ENCODE results near the gene TNFSF10. TPM values are rescaled to one million over a fixed set of nuclear protein-coding genes. Genes with fewer than 3 reads are reported as not detected.

TNFSF10 gene
- total and polyA plus RNA-seq, 9 of the 15 experiments (the other 6 are each of a cell fraction or from before 2014, with no cell fraction given) = 0.07 to 1.3 (median 0.27) TPM; not detected in 1

DNA sequence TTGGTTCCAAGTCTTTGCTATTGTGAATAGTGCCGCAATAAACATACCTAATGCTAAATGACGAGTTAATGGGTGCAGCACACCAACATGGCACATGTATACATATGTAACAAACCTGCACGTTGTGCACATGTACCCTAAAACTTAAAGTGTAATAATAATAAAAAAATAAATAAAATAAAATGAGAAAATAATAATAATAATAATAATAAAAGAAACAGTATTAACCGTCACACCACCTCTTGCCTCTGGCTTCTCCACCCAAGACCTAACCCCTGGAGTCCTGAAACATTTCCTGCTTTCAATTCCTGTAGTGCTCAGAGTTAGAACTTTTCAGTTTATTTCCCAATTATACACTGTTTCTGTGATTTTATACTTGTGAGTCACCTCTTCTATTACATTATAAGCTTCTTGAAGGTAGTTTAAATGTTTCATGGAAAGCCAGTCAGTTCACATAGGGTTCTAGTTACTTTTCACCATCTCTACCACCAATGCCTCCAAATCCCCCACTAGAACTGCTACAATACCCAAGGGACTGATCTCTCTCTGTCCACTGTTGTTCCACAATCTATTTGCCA, 56.6 kb downstream of the TNFSF10 start (continued):
- no peak for TF ChIP-seq ZBTB40 (IDR thresholded peaks at IDR 0.05)
- TF ChIP-seq ZBTB40 (CRISPR knock-in tag; IDR thresholded peaks at IDR 0.05) = no peak
- no peak for TF ChIP-seq SRSF9 (IDR thresholded peaks at IDR 0.05; ENCODE audit: borderline replicate concordance, low read depth, low read length)
- TF ChIP-seq ZNF609 (CRISPR knock-in tag; IDR thresholded peaks at IDR 0.05; ENCODE audit: borderline replicate concordance) = no peak
- no peak for TF ChIP-seq ASH1L (IDR thresholded peaks at IDR 0.05; ENCODE audit: borderline replicate concordance, low read depth, partially characterized antibody)
- TF ChIP-seq GTF2F1 (IDR thresholded peaks at IDR 0.05; ENCODE audit: low read depth, low read length) = no peak
- TF ChIP-seq ZNF395 (CRISPR knock-in tag; IDR thresholded peaks at IDR 0.05) = no peak

All from K562 (cell line).